Fibroblast of lung (primary cell): ENCODE measurements around the gene CCT6A. TPM values are rescaled to one million over a fixed set of nuclear protein-coding genes. Genes with fewer than 3 reads are reported as not detected.
"Not testable (repeated sequence)": the region's sequence is repeated elsewhere in the genome, so short reads cannot be mapped to it uniquely, and the experiment has no call there.

Experiments
- DNase-seq, 2 donors: peaks; one replicate each; pipeline versions ENCODE4 v3.0.0 to v3.0.0-alpha.2; 2010; ENCODE audit warnings: low read depth in 2 of 2
- H2AFZ ChIP-seq: 2 replicates; pipeline ENCODE4 v1.5.1; 2012; ENCODE audit warnings: low read length, control low read depth, inconsistent platforms
- H3K27ac ChIP-seq: 2 replicates; pipeline ENCODE4 v1.5.1; 2011; ENCODE audit warnings: low read length, control low read depth; ENCODE audit not compliant: insufficient read depth
- H3K27me3 ChIP-seq: 2 replicates; pipeline ENCODE4 v1.5.1; 2011; ENCODE audit warnings: mild to moderate bottlenecking, low read length; ENCODE audit not compliant: control insufficient read depth, insufficient read depth
- H3K36me3 ChIP-seq: 2 replicates; pipeline ENCODE4 v1.5.1; 2011; ENCODE audit warnings: low read length; ENCODE audit not compliant: control insufficient read depth, insufficient read depth
- H3K4me1 ChIP-seq: 2 replicates; pipeline ENCODE4 v1.5.1; 2011; ENCODE audit warnings: low read length; ENCODE audit not compliant: control insufficient read depth, insufficient read depth; ENCODE audit errors: extremely low read depth
- H3K4me2 ChIP-seq: 2 replicates; pipeline ENCODE4 v1.5.1; 2011; ENCODE audit warnings: low read length, control low read depth; ENCODE audit not compliant: insufficient read depth; ENCODE audit errors: extremely low read depth
- H3K4me3 ChIP-seq, 4 experiments: fragments of 200-600 bp in 1 of 4; sonication (generic) in 1 of 4; replicated peaks in 1 of 4; 2 replicates each; pipeline ENCODE4 v1.5.1; 2011 to 2016; ENCODE audit warnings: low read length in 4 of 4, low read depth in 3 of 4, mild to moderate bottlenecking in 3 of 4, control low read depth in 2 of 4, inconsistent platforms in 1 of 4, mixed read lengths in 1 of 4; ENCODE audit not compliant: insufficient read depth in 1 of 4; ENCODE audit errors: control extremely low read depth in 1 of 4
- H3K79me2 ChIP-seq: 2 replicates; pipeline ENCODE4 v1.5.1; 2012; ENCODE audit warnings: mild to moderate bottlenecking, low read length, inconsistent platforms; ENCODE audit not compliant: control insufficient read depth, insufficient read depth
- H3K9ac ChIP-seq: 2 replicates; pipeline ENCODE4 v1.5.1; 2011; ENCODE audit warnings: mild to moderate bottlenecking, low read length, control low read depth; ENCODE audit not compliant: insufficient read depth
- H3K9me3 ChIP-seq: 2 replicates; pipeline ENCODE4 v1.5.1; 2012; ENCODE audit warnings: low read depth, low read length; ENCODE audit not compliant: control insufficient read depth, insufficient read depth
- H4K20me1 ChIP-seq: 2 replicates; pipeline ENCODE4 v1.5.1; 2011; ENCODE audit warnings: low read length; ENCODE audit not compliant: control insufficient read depth, insufficient read depth; ENCODE audit errors: extremely low read depth
- CTCF ChIP-seq, 2 donors: IDR thresholded peaks in 1 of 2; conservative IDR thresholded peaks in 1 of 2; 1 replicate in 1 of 2; 2 replicates in 1 of 2; pipeline ENCODE4 v1.5.1; 2011 to 2012; ENCODE audit warnings: low read length in 2 of 2, control low read depth in 1 of 2, inconsistent platforms in 1 of 2, low read depth in 1 of 2, mild to moderate bottlenecking in 1 of 2
- EZH2 ChIP-seq: IDR thresholded peaks from 2 replicates; pipeline ENCODE4 v1.5.1; 2012; ENCODE audit warnings: low read length, control low read depth, mild to moderate bottlenecking; ENCODE audit errors: missing control alignments
- polyA plus RNA-seq, 2 donors: library from polyadenylated mRNA; depleted of rRNA in 1 of 2; stranded (reverse) in 1 of 2; unstranded in 1 of 2; fragments of >200 nt; gene quantifications; 2 replicates each; pipeline ENCODE4 v1.2.1, GENCODE V29; 2011 to 2012; ENCODE audit warnings: missing spikeins in 1 of 2
- total RNA-seq: library from RNA; depleted of rRNA; stranded (reverse); fragments of >200 nt; gene quantifications from 2 replicates; pipeline ENCODE4 v1.2.1, GENCODE V29; 2014

The CCT6A gene
- total and polyA plus RNA-seq, 2 donors (not counting 1 experiment from before 2014, with no cell fraction given) = 158 to 172 TPM

- no peaks in the 10 kb centered on the region for H4K20me1 ChIP-seq
- peak; percentile 80 to 91 for DNase-seq
- H2AFZ ChIP-seq = no peak overlapping the region
- no peak overlapping the region for H3K4me3 ChIP-seq
- no peaks in the 10 kb centered on the region for H3K79me2 ChIP-seq
- peaks cover 3% of the 10 kb centered on the region for H3K36me3 ChIP-seq
- peaks cover 4% of the 10 kb centered on the region for H3K4me1 ChIP-seq
- peak overlapping the region; percentile 51 for H3K4me2 ChIP-seq
- H3K9me3 ChIP-seq = no peaks in the 10 kb centered on the region
- TF ChIP-seq CTCF (conservative IDR thresholded peaks at IDR 0.05 in 1 of 2, IDR thresholded peaks at IDR 0.05 in 1 of 2; ENCODE audit: low read depth in 1 of 2, low read length in 2 of 2) = no peak
- no peak overlapping the region for H3K9ac ChIP-seq
- H3K27me3 ChIP-seq = no peaks in the 10 kb centered on the region
- peak overlapping the region; percentile 27 for H3K27ac ChIP-seq
These were observed 46.1 kb downstream of the CCT6A start for GRCh38 chr7:56097700-56098099.

DNA sequence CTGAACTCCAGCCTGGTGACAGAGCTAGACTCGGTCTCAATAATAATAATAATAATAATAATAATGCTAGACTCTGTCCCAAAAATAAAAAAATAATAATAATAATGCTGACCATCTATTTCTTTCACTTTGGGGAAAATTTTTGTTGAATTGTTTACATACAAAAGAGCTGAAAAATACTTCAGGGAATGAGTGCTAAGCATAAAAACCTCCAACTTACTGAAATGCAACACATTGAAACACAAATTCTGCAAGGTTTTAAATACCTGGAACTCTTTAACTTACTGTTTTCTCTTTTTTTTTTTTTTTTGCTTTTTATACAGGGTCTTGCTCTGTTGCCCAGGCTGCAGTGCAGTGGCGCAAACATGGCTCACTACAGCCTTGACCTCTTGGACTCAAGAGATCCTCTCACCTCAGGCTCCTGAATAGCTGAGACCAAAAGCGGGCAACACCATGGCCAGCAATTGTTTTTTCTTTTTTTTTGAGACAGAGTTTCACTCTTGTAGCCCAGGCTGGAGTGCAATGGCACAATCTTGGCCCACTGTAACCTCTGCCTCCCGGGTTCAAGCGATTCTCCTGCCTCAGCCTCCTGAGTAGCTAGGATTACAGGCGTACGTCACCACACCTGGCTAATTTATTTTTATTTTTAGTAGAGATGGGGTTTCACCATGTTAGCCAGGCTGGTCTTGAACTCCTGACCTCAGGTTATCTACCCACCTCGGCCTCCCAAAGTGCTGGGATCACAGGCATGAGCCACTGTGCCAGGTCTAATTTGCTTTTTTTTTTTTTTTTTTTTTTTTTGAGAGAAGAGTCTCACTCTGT, 46.8 kb downstream of the CCT6A start:
- H3K9ac ChIP-seq = not testable (repeated sequence)
- H3K27ac ChIP-seq = peak overlapping the region; percentile 5

GRCh38 chr7:56099653-56100052, 48.1 kb downstream of the CCT6A start:
- Histone ChIP-seq H3K27ac (no peak overlapping the region), H3K9me3 (no peaks in the 10 kb centered on the region), H3K79me2 (peaks cover 11% of the 10 kb centered on the region), H3K36me3 (peaks cover 8% of the 10 kb centered on the region), H2AFZ (no peak overlapping the region), H3K27me3 (no peaks in the 10 kb centered on the region), H3K4me1 (peaks cover 2% of the 10 kb centered on the region), H3K4me2 (no peak overlapping the region), H3K9ac (no peak overlapping the region), H4K20me1 (no peaks in the 10 kb centered on the region), H3K4me3 (no peak overlapping the region)
- TF ChIP-seq CTCF (conservative IDR thresholded peaks at IDR 0.05 in 1 of 2, IDR thresholded peaks at IDR 0.05 in 1 of 2; ENCODE audit: low read depth in 1 of 2, low read length in 2 of 2) = no peak
- no peak for TF ChIP-seq EZH2
- no peak for DNase-seq

More for the DNA sequence above, 46.8 kb downstream of the CCT6A start:
- peak overlapping the region; percentile 5 for H3K4me2 ChIP-seq
- not testable (repeated sequence) for DNase-seq, H3K27me3 ChIP-seq, H3K4me1 ChIP-seq, H3K36me3 ChIP-seq, H4K20me1 ChIP-seq, H3K79me2 ChIP-seq, H3K4me3 ChIP-seq, H3K9me3 ChIP-seq, H2AFZ ChIP-seq

GRCh38 chr7:56104138-56104537, 52.6 kb downstream of the CCT6A start:
- H3K27me3 ChIP-seq, H3K9me3 ChIP-seq, H3K4me2 ChIP-seq, H3K27ac ChIP-seq, H3K4me3 ChIP-seq, H3K4me1 ChIP-seq, H4K20me1 ChIP-seq, H2AFZ ChIP-seq, DNase-seq, H3K9ac ChIP-seq, H3K36me3 ChIP-seq: not testable (repeated sequence)
- H3K79me2 ChIP-seq = peaks cover 27% of the 10 kb centered on the region
